ENCODE data around the gene KIAA0513.
A peak's percentile ranks its signal among the peaks of the same experiment; 100 is the strongest.

Gene KIAA0513

DNA sequence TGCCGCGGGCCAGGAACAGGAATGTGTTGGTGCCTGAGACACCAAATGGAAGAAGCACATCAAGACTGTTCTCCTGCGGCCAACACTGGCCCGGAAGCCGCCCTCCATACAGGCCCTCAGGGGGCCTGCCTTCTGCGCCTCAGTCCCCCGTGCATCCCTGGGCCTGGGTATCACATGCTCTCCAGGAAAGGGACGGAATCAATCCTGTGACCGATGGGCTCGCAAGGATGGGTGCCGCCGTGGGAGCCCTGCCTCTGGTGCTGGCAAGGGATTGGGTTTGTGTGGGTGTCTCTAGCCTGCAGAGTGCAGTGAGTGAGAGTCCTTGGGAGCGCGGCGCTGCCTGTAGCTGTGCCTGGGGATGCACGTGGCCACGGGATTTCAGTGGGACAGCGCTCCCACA lies 65.3 kb downstream of the KIAA0513 start:
- no peak for DNase-seq

GRCh38 chr16:85093705-85094104 lies 66.1 kb downstream of the KIAA0513 start:
- DNase-seq, result no peak

DNA sequence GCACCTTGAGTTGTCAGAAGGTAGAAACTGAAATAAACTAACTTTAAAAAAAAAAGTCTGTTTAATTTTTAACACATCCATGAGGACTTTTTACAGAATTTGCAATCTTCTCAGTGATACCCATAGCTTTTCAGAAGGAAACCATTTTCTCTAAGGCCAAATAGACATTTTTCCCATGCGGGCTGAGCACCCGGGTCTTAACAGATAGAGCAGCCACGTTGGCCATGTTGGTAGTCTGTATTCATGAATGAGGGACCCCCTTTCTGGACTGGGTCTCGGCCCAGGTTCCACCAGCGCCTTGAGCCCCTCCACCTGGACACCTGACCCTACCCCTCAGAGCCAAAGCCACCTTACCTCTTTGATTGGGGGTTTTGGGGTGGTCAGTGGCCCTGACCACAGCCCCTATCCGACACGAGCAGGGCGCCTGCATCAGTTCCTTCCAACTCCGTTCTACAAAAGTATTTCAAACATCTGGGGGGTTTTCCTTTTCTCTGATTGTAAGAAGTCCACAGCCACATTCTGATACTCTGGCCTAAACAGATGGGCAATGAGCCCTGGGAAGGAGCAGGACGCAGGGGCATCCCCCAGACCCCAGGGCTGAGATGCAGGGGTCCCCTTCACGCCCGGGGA lies 66.7 kb downstream of the KIAA0513 start:
- DNase-seq, result no peak

- DNase-seq, result no peak
Observed at GRCh38 chr16:85094812-85095211, 67.2 kb downstream of the KIAA0513 start.

GRCh38 chr16:85096921-85097320 lies 69.3 kb downstream of the KIAA0513 start:
- DNase-seq, result no peak

- DNase-seq, result no peak
Observed at GRCh38 chr16:85098565-85098964, 71.0 kb downstream of the KIAA0513 start.

GRCh38 chr16:85100265-85100664 lies 72.7 kb downstream of the KIAA0513 start:
- DNase-seq, result no peak

GRCh38 chr16:85101956-85102630 lies 74.5 kb downstream of the KIAA0513 start:
- DNase-seq, result no peak

GRCh38 chr16:85103114-85104079 lies 75.8 kb downstream of the KIAA0513 start:
- no peak for DNase-seq

DNA sequence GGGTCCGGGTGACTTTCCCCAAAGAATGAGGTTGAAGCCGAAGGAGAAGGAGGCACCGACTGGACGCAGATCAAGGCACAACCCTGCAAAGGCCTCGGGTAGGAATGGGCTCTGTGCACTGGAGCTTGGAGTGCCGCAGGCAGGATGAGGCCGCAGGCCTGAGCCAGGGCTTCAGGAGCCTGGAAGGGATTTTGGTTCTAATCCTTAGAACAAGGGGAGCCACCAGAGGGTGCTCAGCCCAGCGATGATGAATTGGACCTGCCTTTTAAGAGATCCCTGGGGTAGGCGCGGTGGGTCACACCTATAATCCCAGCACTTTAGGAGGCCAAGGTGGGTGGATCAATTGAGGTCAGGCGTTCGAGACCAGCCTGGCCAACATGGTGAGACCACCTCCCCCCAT lies 76.6 kb downstream of the KIAA0513 start:
- no peak for DNase-seq

DNA sequence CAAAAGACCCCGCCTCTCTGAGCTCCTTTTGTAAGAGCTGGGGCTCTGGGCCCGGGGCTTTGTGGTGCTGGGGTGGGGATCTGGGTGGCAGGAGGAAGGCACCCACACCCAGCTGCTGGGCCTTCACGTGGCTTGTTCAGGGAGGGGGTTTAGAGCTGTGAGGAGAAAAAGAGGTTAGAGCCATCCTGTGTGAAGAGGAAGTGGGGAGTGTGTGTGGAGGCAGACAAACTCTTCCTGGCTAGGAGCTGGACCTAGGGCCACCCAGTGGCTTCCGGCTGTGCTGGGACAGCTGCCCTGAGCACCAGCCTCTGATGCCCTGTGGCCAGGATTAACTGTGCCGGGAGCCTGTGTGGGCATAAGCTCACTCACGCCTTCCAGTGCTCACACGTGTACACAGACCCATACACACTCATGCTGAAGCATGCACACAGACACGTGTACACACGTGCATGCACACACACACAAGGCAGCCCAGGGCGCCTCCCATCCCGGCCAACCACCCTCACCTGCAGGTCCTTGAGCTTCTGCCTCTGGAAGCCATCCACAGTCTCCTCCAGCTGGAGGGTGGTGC lies 77.3 kb downstream of the KIAA0513 start:
- DNase-seq, result peak; percentile 20

DNA sequence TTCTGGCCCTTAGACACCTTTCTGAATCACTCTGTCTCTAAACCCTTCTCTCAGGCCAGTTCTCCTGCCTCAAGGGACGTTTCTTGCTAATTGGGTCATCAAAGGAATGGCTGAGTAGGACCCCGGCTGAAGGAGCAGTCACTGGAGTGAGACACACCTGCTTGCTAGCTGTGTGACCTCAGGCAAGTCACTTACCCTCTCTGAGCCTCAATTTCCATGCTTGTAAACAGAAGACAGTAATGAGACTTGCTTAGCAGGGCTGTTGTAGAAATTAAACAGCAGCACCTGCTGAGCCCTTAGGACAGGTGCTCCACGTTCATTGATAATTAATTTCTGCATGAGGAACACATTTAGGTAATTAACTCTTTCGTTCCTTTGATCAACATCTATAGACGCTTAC lies 77.9 kb downstream of the KIAA0513 start:
- DNase-seq, result no peak

DNA sequence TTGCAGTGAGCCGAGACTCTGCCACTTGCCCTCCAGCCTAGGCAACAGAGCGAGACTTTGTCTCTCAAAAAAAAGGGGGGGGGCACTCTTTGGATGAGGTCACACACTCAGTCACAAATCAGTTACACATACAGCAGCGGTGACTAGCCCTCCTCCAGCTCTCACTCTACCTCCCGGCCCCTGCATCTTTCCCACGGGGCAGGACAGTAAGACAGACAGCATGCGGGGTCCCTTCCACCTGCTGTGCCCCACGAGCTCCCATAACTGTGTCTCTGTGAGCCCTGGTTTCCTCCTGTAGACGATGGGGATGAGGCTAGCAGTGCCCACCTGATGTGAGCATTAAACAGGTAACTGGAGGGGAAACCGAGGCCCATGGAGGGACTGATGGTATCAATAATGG lies 79.5 kb downstream of the KIAA0513 start:
- no peak for DNase-seq

GRCh38 chr16:85107532-85107931 lies 79.9 kb downstream of the KIAA0513 start:
- no peak for DNase-seq

DNA sequence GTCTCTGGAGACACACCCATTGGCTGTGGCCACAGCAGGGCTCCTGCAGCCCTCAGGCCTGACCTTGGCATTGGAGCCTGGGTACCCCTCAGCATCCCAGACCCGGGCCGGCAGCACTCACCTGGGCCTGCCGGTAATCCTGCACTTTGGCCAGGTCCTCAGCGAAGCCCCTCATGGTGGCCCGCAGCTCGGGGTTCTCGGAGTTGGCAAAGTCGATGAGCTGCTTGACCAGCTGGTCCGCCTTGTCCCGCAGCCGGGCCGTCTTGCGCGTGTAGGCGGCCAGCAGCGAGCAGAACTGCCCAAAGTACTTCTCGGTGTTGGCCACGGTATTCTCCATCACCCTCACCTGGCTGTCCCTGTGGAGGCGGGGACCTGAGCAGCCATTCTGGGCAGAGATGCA lies 82.5 kb downstream of the KIAA0513 start:
- no peak for DNase-seq

- DNase-seq, result no peak
Observed at GRCh38 chr16:85111184-85111583, 83.6 kb downstream of the KIAA0513 start.

DNA sequence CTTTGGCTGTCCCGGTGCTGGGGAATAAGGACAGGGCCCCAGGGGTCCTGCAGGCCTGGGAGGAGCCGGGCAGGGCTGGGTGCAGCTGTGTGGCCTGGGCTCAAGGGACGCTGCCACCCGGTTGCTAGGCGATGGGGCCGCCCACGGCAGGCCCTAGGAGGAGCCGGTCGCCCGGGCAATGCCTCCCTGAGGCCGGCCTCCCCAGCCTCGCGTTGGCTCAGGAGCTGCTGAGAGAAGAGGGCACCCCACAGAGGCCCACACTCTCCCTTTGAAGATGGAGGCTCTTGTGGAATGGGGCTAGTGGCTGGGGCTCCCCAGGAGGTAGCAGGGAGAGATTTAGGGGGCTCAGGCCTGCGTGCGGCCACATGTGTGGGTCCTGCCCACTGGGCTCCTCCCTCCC lies 84.8 kb downstream of the KIAA0513 start, which contains the start of gene CIBAR2:
Gene CIBAR2, minus strand, starts transcription at position 109 of the 400 bp plus-strand sequence. CDS start 120 bp downstream, outside the sequence.
- no peak for DNase-seq

DNA sequence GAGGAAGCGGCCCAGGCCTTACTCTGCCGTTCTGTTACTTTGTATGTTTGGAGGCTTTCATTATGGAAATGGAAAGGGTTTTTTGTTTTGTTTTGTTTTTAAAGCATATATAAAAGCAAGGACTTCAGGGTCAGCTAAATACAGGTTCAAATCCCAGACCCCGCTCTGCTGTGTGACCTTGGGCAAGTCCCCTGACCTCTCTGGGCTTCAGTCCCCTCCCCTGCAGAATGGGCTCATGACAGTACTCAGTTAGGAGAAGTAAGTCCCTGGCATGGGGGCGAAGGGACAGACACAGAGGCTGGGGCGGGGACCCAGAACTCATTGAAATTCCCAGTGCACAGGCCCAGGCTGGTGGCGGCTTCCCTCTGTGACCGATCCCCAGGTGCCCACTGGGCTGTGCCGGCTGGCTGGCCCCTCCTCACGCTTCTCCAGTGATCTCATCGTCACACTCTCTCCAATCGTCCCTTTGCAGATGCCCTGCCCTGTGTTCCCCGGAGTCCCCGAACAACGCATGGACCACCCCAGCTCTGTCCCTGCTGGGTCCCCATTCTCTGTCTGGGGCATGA lies 85.7 kb downstream of the KIAA0513 start:
- DNase-seq, result no peak

- DNase-seq, result no peak
Observed at GRCh38 chr16:85113913-85114312, 86.3 kb downstream of the KIAA0513 start.

DNA sequence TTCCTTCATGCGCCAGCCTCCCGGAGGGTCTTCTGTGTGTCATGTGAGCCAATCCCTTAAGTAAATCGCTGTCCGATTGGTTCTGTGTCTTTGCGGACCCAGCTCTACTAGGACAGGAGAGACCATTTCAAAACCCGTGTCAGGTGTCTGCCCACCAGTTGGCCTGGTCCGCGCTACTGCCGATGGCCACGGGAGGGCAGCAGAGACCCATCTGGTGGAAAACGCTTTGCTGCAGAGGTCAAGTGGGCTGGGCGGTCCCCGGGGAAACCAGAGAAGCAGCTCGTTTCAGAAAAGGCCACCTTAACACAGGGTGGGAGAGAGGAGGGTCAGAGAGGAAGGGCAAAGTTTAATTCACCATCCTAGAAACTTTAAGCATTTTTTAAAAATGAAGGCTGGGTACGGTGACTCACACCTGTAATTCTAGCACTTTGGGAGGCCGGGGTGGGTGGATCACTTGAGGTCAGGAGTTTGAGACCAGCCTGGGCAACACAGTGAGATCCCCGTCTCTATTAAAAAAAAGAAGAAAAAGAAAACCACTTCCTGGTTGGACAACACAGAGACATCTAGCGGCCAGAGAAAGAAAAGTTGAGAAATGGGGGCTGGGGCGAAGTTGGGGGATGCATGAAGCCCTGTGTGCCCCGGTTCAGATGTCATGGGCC lies 87.4 kb downstream of the KIAA0513 start:
- peak; percentile 87 for DNase-seq

- no peak for DNase-seq
Observed at GRCh38 chr16:85117418-85117817, 89.8 kb downstream of the KIAA0513 start.

DNA sequence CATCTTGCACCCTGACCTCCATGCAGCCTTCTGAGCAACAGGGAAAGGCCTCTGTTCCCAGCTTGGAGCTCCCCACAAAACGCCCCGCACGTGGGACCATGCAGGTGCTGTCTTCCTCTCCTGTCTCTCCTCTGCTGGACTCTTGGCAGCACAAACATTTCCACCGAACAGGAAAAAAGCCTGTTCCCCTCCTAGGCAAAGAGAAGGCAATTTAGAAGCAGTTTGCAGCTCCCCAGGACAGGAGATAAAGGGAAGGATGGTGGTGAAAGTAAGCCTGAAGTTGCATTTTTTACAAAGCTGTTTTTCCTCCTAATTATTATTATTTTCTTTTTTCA lies 92.4 kb downstream of the KIAA0513 start:
- no peak for DNase-seq
